H7 (cell line): Measurements from ENCODE around the gene EPS8. TPM values are rescaled to one million over a fixed set of nuclear protein-coding genes. Genes with fewer than 3 reads are reported as not detected.

Experiments
- DNase-seq: peaks from one replicate; pipeline ENCODE4 v3.0.0; 2012
- H3K27me3 ChIP-seq: 2 replicates; pipeline ENCODE4 v1.6.0; 2011; ENCODE audit warnings: mild to moderate bottlenecking, low read length; ENCODE audit not compliant: control insufficient read depth, insufficient read depth
- H3K36me3 ChIP-seq: replicated peaks from 2 replicates; pipeline ENCODE4 v1.5.1; 2011; ENCODE audit warnings: low read length; ENCODE audit not compliant: control insufficient read depth, insufficient read depth
- H3K4me3 ChIP-seq: 2 replicates; pipeline ENCODE4 v1.5.1; 2011; ENCODE audit warnings: low read depth, mild to moderate bottlenecking, control low read depth, low read length, moderate library complexity; ENCODE audit not compliant: insufficient read depth
- total RNA-seq: library from RNA; depleted of rRNA; stranded (reverse); fragments of >200 nt; shearing (Covaris generic); gene quantifications from 2 replicates; pipeline ENCODE4 v1.2.3, GENCODE V29; 2014; rRNA removed

EPS8 gene
- 2.7 and 3.0 TPM in 2 replicates for total RNA-seq

GRCh38 chr12:15789220-15790171 lies at the start of gene EPS8:
EPS8 (minus strand) TSS chr12:15789388; CDS start chr12:15682951, 106,437 bp downstream.
- H3K36me3 ChIP-seq: no peaks in the 10 kb centered on the region
- peaks cover 34% of the 10 kb centered on the region for H3K27me3 ChIP-seq
- H3K4me3 ChIP-seq: peak within 1 kb of the TSS; percentile 74
- peak; percentile 90 for DNase-seq

GRCh38 chr12:15837141-15837790 lies 48.1 kb upstream of the EPS8 start:
- Histone ChIP-seq H3K4me3 (no peak overlapping the region), H3K27me3 (no peaks in the 10 kb centered on the region), H3K36me3 (no peaks in the 10 kb centered on the region)
- DNase-seq: no peak

GRCh38 chr12:15834575-15834974 lies 45.4 kb upstream of the EPS8 start:
- H3K36me3 ChIP-seq: no peaks in the 10 kb centered on the region
- H3K4me3 ChIP-seq: no peak overlapping the region
- no peaks in the 10 kb centered on the region for H3K27me3 ChIP-seq
- DNase-seq: no peak

GRCh38 chr12:15831315-15831978 lies 42.3 kb upstream of the EPS8 start:
- DNase-seq: no peak
- no peaks in the 10 kb centered on the region for H3K27me3 ChIP-seq
- H3K4me3 ChIP-seq: no peak overlapping the region
- no peaks in the 10 kb centered on the region for H3K36me3 ChIP-seq

GRCh38 chr12:15830538-15830937 lies 41.4 kb upstream of the EPS8 start:
- DNase-seq: no peak
- H3K4me3 ChIP-seq: no peak overlapping the region
- H3K36me3 ChIP-seq: no peaks in the 10 kb centered on the region
- no peaks in the 10 kb centered on the region for H3K27me3 ChIP-seq

- Histone ChIP-seq H3K4me3 (no peak overlapping the region), H3K36me3 (no peaks in the 10 kb centered on the region), H3K27me3 (no peaks in the 10 kb centered on the region)
- no peak for DNase-seq
Measured at GRCh38 chr12:15829949-15830348, 40.8 kb upstream of the EPS8 start.

- no peak for DNase-seq
- Histone ChIP-seq H3K4me3 (no peak overlapping the region), H3K27me3 (no peaks in the 10 kb centered on the region), H3K36me3 (no peaks in the 10 kb centered on the region)
Measured at GRCh38 chr12:15829255-15829654, 40.1 kb upstream of the EPS8 start.

- H3K36me3 ChIP-seq: no peaks in the 10 kb centered on the region
- H3K4me3 ChIP-seq: no peak overlapping the region
- no peaks in the 10 kb centered on the region for H3K27me3 ChIP-seq
- DNase-seq: no peak
Measured at GRCh38 chr12:15827136-15827535, 37.9 kb upstream of the EPS8 start.

GRCh38 chr12:15824516-15824915 lies 35.3 kb upstream of the EPS8 start:
- DNase-seq: no peak
- Histone ChIP-seq H3K4me3 (no peak overlapping the region), H3K36me3 (no peaks in the 10 kb centered on the region), H3K27me3 (no peaks in the 10 kb centered on the region)

- no peak for DNase-seq
- no peaks in the 10 kb centered on the region for H3K27me3 ChIP-seq
Measured at GRCh38 chr12:15823360-15824128, 34.4 kb upstream of the EPS8 start.

GRCh38 chr12:15819644-15820437 lies 30.7 kb upstream of the EPS8 start:
- DNase-seq: no peak
- Histone ChIP-seq H3K4me3 (no peak overlapping the region), H3K36me3 (no peaks in the 10 kb centered on the region), H3K27me3 (no peaks in the 10 kb centered on the region)

More at GRCh38 chr12:15823360-15824128, 34.4 kb upstream of the EPS8 start:
- Histone ChIP-seq H3K36me3 (no peaks in the 10 kb centered on the region), H3K4me3 (no peak overlapping the region)

GRCh38 chr12:15818418-15818817 lies 29.2 kb upstream of the EPS8 start:
- no peak for DNase-seq
- no peaks in the 10 kb centered on the region for H3K36me3 ChIP-seq

GRCh38 chr12:15815730-15816129 lies 26.5 kb upstream of the EPS8 start:
- Histone ChIP-seq H3K36me3 (no peaks in the 10 kb centered on the region), H3K4me3 (no peak overlapping the region), H3K27me3 (no peaks in the 10 kb centered on the region)
- DNase-seq: no peak

More at GRCh38 chr12:15818418-15818817, 29.2 kb upstream of the EPS8 start:
- no peaks in the 10 kb centered on the region for H3K27me3 ChIP-seq
- no peak overlapping the region for H3K4me3 ChIP-seq
